PC-3 (cell line): ENCODE data around the gene ALKBH1.
"Not testable (repeated sequence)": the region's sequence is repeated elsewhere in the genome, so short reads cannot be mapped to it uniquely, and the experiment has no call there.

ENCODE experiments used
- EZH2 ChIP-seq: fragments of 300-600 bp; sonication (generic); IDR thresholded peaks from one replicate; pipeline ENCODE4 v1.6.1; 2017; ENCODE audit warnings: antibody characterized with exemption, mild to moderate bottlenecking, low read length; ENCODE audit not compliant: unreplicated experiment
- EZH2phosphoT487 ChIP-seq: fragments of 300-600 bp; sonication (generic); IDR thresholded peaks from 2 replicates; pipeline ENCODE4 v1.6.1; 2018; ENCODE audit warnings: mild to moderate bottlenecking, antibody characterized with exemption, low read length, borderline replicate concordance
- TF ChIP-seq, protein P1 (sequence below): fragments of 300-600 bp; sonication (generic); conservative IDR thresholded peaks from 2 replicates; pipeline ENCODE4 v1.5.1; 2017; ENCODE audit warnings: antibody characterized with exemption, low read depth, mild to moderate bottlenecking, low read length

DNA sequence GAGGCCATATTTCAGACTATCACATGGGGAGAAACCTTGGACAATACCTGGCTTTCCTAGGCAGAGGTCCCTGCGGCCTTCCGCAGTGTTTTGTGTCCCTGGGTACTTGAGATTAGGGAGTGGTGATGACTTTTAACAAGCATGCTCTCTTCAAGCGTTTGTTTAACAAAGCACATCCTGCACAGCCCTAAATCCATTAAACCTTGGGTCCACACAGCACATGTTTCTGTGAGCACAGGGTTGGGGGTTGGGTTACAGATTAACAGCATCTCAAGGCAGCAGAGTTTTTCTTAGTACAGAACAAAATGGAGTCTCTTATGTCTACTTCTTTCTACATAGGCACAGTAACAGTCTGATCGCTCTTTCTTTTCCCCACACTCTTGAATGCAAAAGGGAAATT lies 72.0 kb downstream of the ALKBH1 start:
- not testable (repeated sequence) for TF ChIP-seq EZH2, EZH2phosphoT487
- TF ChIP-seq, protein P1, sequence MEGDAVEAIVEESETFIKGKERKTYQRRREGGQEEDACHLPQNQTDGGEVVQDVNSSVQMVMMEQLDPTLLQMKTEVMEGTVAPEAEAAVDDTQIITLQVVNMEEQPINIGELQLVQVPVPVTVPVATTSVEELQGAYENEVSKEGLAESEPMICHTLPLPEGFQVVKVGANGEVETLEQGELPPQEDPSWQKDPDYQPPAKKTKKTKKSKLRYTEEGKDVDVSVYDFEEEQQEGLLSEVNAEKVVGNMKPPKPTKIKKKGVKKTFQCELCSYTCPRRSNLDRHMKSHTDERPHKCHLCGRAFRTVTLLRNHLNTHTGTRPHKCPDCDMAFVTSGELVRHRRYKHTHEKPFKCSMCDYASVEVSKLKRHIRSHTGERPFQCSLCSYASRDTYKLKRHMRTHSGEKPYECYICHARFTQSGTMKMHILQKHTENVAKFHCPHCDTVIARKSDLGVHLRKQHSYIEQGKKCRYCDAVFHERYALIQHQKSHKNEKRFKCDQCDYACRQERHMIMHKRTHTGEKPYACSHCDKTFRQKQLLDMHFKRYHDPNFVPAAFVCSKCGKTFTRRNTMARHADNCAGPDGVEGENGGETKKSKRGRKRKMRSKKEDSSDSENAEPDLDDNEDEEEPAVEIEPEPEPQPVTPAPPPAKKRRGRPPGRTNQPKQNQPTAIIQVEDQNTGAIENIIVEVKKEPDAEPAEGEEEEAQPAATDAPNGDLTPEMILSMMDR, result not testable (repeated sequence)
